Stimulated activated naive B cell treated with anti-CD40 and anti-IgM and Interleukin-4, amounts not matched to agents 10 μg/mL and 1 μg/mL and 100 μg/mL, for 72 hours (primary cell): Measurements from ENCODE around the gene HTN3.
"Not testable (repeated sequence)": the region's sequence is repeated elsewhere in the genome, so short reads cannot be mapped to it uniquely, and the experiment has no call there.

ENCODE experiments used
- ATAC-seq, 2 donors: fragments of 150-1000 bp; cut with Tn5 transposase; replicated peaks; 2 replicates each; pipeline ENCODE4 v1.10.0; 2021; ENCODE audit warnings: moderate library complexity in 1 of 2
- DNase-seq: peaks from one replicate; pipeline ENCODE4 v3.0.0; 2021
- H3K27ac Mint-ChIP-seq: one replicate; pipeline ENCODE4 v1.8.0; 2022; ENCODE audit warnings: mild to moderate bottlenecking, mixed read lengths
- H3K27me3 Mint-ChIP-seq, 2 donors: one replicate each; pipeline ENCODE4 v1.8.0; 2022; ENCODE audit warnings: mixed read lengths in 2 of 2
- H3K36me3 Mint-ChIP-seq, 2 donors: one replicate each; pipeline ENCODE4 v1.8.0; 2022; ENCODE audit warnings: mixed read lengths in 2 of 2, mild to moderate bottlenecking in 1 of 2
- H3K4me1 Mint-ChIP-seq, 2 donors: one replicate each; pipeline ENCODE4 v1.8.0; 2022; ENCODE audit warnings: mixed read lengths in 2 of 2, mild to moderate bottlenecking in 1 of 2
- H3K4me3 Mint-ChIP-seq, 2 donors: one replicate each; pipeline ENCODE4 v1.8.0; 2022; ENCODE audit warnings: mild to moderate bottlenecking in 2 of 2, mixed read lengths in 2 of 2, moderate library complexity in 1 of 2
- H3K9me3 Mint-ChIP-seq, 2 donors: one replicate each; pipeline ENCODE4 v1.8.0; 2022; ENCODE audit warnings: mixed read lengths in 2 of 2, mild to moderate bottlenecking in 1 of 2

HTN3 gene

DNA sequence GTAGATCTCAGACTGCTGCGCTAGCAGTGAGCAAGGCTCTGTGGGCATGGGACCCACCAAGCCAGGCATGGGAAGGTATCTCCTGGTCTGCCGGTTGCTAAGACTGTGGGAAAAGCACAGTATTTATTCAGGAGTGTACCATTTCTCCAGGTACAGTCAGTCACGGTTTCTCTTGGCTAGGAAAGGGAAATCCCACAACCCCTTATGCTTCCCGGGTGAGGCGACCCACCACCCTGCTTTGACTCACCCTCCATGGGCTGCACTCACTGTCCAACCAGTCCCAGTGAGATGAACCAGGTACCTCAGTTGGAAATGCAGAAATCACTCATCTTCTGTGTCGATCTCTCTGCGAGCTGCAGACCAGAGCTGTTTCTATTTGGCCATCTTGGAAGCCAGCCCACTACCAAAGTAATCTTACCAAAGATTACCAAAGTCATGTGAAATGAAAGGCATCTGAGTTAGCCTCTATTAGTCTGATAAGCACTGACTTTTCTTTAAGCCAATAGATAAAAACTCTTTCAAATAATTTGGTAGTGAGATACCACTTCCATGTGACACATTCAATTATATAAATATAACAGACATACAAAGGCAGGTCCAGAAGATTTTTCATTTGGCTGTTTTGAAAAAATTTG lies 13.5 kb downstream of the HTN3 start:
- ATAC-seq (no peak), DNase-seq (no peak)
- Mint-ChIP-seq H3K27me3 (no peaks in the 10 kb centered on the region), H3K4me1 (no peaks in the 10 kb centered on the region), H3K4me3 (no peak overlapping the region), H3K36me3 (no peaks in the 10 kb centered on the region), H3K9me3 (peaks cover 4 to 13% of the 10 kb centered on the region in 2 donors), H3K27ac (no peak overlapping the region)

DNA sequence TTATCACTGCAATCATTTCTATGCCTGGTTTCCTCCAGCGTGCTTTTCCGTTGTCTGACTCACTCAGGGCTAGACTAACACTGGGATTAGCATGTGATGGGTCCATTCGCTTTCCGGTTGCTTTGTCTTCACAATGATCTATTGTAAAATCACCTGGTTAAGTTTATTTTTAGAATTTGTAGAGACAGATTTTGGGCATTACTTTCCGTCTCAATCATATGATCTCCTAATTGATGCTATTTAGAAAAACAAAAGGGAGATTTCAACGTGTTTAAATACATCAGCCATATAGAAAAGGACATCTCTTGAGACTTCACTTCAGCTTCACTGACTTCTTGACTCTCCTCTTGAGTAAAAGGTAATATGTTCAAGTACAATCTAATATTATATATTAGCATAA lies 21.9 kb downstream of the HTN3 start, which contains the start of gene HTN1:
TSS of gene HTN1 (plus strand) at position 301 of the 400 bp plus-strand sequence. CDS start 2,639 bp downstream, outside the sequence.
- not testable (repeated sequence) for ATAC-seq, DNase-seq, H3K4me3 Mint-ChIP-seq, H3K27ac Mint-ChIP-seq, H3K36me3 Mint-ChIP-seq, H3K4me1 Mint-ChIP-seq, H3K27me3 Mint-ChIP-seq, H3K9me3 Mint-ChIP-seq

DNA sequence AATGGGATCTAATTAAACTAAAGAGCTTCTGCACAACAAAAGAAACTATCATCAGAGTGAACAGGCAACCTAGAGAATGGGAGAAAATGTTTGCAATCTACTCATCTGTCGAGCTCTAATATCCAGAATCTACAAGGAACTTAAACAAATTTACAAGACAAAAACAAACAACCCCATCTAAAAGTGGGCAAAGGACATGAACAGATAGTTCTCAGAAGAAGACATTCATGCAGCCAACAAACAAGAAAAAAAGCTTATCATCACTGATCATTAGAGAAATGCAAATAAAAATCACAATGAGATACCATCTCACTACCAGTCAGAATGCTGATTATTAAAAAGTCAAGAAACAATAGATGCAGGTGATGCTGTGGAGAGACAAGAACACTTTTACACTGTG lies 28.3 kb downstream of the HTN3 start:
- H3K4me1 Mint-ChIP-seq, H3K4me3 Mint-ChIP-seq, ATAC-seq: not testable (repeated sequence)

DNA sequence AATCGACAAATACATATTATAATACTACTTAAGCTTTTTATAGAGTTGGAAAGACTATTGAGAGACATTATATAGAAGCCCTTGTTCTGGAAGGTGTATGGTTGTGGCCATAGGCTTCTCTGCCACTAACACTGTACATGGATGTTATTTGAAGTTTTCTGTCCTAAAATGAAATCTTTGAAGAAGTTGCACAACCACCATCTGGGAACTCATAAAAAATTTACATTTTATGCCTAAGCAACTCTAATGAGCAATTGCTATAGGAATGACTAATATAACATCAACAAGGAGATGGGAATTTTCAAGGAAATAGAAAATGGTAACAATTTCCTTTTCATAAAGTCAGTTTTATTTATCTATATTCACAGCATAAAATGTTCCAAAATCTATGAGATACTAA lies 29.4 kb downstream of the HTN3 start:
- DNase-seq, result no peak
- Mint-ChIP-seq H3K27me3 (no peaks in the 10 kb centered on the region), H3K27ac (no peak overlapping the region), H3K4me1 (no peaks in the 10 kb centered on the region), H3K36me3 (no peaks in the 10 kb centered on the region), H3K4me3 (no peak overlapping the region), H3K9me3 (peaks cover 7% of the 10 kb centered on the region in 2 donors)
- ATAC-seq, result no peak

More for the DNA sequence above, 28.3 kb downstream of the HTN3 start:
- not testable (repeated sequence) for H3K27me3 Mint-ChIP-seq, H3K27ac Mint-ChIP-seq, H3K9me3 Mint-ChIP-seq, H3K36me3 Mint-ChIP-seq, DNase-seq

DNA sequence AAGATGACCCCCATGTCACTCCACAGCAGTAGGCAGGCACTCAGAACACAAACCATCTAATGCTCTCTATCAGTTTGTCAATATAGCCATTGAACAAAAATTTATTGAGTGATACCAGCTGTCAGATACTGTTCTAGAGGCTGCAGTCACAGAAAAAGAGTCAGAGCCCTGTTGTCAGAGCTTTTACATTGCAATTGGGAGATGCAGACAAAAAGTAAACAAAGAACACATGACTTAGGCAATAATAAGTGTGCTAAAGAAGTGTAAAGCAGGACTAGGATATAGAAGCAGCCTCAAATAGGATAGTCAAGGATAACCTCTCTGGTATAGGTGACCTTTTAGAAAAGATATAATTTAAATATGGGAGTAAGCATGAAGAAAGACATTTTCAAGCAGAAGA lies 30.9 kb downstream of the HTN3 start:
- Mint-ChIP-seq H3K9me3 (peaks cover 7% of the 10 kb centered on the region in 2 donors), H3K4me1 (no peaks in the 10 kb centered on the region), H3K36me3 (no peaks in the 10 kb centered on the region), H3K27me3 (no peaks in the 10 kb centered on the region), H3K27ac (no peak overlapping the region), H3K4me3 (no peak overlapping the region)
- ATAC-seq (no peak), DNase-seq (no peak)

DNA sequence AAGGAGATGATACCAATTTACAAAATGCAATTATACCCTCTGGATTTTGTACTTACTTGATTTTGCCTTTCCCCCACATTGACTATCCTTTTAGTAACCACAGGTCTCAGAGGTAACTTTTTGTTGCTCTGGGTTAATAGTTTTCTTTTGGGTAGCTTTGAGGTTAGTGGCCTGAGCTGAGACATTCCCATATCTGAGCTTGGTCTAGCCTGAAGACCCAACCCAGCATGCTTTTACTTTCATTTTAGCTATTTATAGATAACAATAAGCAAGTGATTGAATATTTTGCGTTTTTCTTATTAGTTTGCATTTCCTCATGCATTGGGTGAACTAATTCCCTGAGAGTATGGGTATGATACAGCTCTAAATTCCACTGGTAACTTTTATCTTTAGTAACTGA lies 33.7 kb downstream of the HTN3 start:
- H3K27ac Mint-ChIP-seq, result no peak overlapping the region
- no peak for DNase-seq
- peaks cover 1 to 2% of the 10 kb centered on the region in 2 donors for H3K9me3 Mint-ChIP-seq
- ATAC-seq, result no peak
- no peaks in the 10 kb centered on the region for H3K36me3 Mint-ChIP-seq
- H3K27me3 Mint-ChIP-seq, result no peaks in the 10 kb centered on the region
- H3K4me1 Mint-ChIP-seq, result no peaks in the 10 kb centered on the region
- H3K4me3 Mint-ChIP-seq, result no peak overlapping the region

DNA sequence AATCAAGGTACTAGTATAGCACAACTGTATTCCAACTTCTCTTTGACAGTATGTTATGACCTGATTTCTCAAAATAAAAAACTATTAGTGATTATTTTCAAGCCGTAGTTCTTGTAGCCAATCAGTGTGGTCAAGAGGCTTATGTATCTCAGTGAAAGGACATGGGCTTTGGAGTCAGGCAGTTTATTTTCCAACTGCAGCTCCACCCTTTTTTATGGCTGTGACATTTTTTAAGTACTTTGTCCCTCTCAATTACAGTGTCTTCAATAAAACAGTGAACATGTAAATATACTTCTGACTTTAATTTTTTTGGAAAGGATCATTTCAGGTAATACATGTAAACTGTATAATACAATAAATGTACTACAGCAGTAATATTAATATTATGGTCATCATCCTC lies 51.9 kb downstream of the HTN3 start:
- no peaks in the 10 kb centered on the region for H3K9me3 Mint-ChIP-seq
- DNase-seq, result no peak
- H3K36me3 Mint-ChIP-seq, result no peaks in the 10 kb centered on the region
- H3K4me1 Mint-ChIP-seq, result no peaks in the 10 kb centered on the region
- no peaks in the 10 kb centered on the region for H3K27me3 Mint-ChIP-seq
- no peak overlapping the region for H3K27ac Mint-ChIP-seq
- no peak for ATAC-seq
- no peak overlapping the region for H3K4me3 Mint-ChIP-seq
